Upper lobe of left lung (tissue), 4 donors: ENCODE results near the gene IP6K3.

Experiments
- CTCF ChIP-seq, 6 experiments: fragments of 450-650 bp in 4 of 6; fragments of 200-600 bp in 2 of 6; sonication (generic) in 2 of 6; IDR thresholded peaks; one replicate each; pipeline ENCODE4 v1.5.1; 2016 to 2019; ENCODE audit warnings: antibody characterized with exemption in 6 of 6
- POLR2A ChIP-seq, 4 donors: fragments of 450-650 bp; IDR thresholded peaks; one replicate each; pipeline ENCODE4 v1.5.1; 2016 to 2017; ENCODE audit warnings: antibody characterized with exemption in 4 of 4, mild to moderate bottlenecking in 2 of 4

GRCh38 chr6:33723371-33724085 is 23.2 kb downstream of the IP6K3 start:
- no peak for TF ChIP-seq POLR2A (IDR thresholded peaks at IDR 0.05)
- no peak for TF ChIP-seq CTCF (IDR thresholded peaks at IDR 0.05)
